ENCODE data around the gene TCEA2.
"Not testable (repeated sequence)": the region's sequence is repeated elsewhere in the genome, so short reads cannot be mapped to it uniquely, and the experiment has no call there.

TCEA2 gene

DNA sequence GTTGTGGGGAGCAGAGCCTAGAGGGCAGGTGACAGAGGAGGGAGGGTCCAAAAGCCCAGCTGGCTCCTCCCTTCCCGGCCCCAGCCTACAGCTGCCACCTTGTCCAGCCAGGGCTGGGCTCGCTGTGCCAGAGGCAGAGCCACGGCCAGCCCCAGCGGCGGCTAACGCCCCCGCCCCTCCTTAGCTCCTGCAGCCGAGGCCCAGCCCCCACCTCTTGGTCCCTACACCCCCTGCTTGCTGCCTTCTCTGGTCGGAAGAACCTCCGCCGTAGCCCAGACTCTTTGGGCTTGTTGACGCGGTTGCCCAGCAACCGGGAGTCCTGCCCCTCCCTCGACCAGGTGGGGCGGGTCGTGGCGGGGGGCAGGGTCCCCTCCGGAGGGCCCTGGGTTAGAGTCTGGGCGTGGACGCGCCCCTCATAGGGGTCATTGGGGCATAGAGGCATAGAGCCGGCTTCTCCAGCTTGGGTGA, 21.7 kb downstream of the TCEA2 start:
- Histone ChIP-seq H2AFZ (ENCODE audit: low read depth) (no peak overlapping the region), H4K20me1 (ENCODE audit: insufficient read depth) (no peaks in the 10 kb centered on the region), H3K4me1 (ENCODE audit: low read depth, poor library complexity, severe bottlenecking) (no peaks in the 10 kb centered on the region), H3K4me3 (IDR thresholded peaks at IDR 0.05; ENCODE audit: insufficient read depth, low read depth, low read length) (no peak overlapping the region), H3K4me2 (no peak overlapping the region), H3K9ac (no peak overlapping the region), H3K27me3 (ENCODE audit: insufficient read depth, low read depth) (peaks cover 87% of the 10 kb centered on the region), H3K36me3 (ENCODE audit: insufficient read depth) (no peaks in the 10 kb centered on the region), H3K79me2 (ENCODE audit: insufficient read depth, low read depth) (no peaks in the 10 kb centered on the region), H3K27ac (no peak overlapping the region)
- TF ChIP-seq, protein P1, sequence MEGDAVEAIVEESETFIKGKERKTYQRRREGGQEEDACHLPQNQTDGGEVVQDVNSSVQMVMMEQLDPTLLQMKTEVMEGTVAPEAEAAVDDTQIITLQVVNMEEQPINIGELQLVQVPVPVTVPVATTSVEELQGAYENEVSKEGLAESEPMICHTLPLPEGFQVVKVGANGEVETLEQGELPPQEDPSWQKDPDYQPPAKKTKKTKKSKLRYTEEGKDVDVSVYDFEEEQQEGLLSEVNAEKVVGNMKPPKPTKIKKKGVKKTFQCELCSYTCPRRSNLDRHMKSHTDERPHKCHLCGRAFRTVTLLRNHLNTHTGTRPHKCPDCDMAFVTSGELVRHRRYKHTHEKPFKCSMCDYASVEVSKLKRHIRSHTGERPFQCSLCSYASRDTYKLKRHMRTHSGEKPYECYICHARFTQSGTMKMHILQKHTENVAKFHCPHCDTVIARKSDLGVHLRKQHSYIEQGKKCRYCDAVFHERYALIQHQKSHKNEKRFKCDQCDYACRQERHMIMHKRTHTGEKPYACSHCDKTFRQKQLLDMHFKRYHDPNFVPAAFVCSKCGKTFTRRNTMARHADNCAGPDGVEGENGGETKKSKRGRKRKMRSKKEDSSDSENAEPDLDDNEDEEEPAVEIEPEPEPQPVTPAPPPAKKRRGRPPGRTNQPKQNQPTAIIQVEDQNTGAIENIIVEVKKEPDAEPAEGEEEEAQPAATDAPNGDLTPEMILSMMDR (conservative IDR thresholded peaks at IDR 0.05; ENCODE audit: low read depth, low read length), result no peak

DNA sequence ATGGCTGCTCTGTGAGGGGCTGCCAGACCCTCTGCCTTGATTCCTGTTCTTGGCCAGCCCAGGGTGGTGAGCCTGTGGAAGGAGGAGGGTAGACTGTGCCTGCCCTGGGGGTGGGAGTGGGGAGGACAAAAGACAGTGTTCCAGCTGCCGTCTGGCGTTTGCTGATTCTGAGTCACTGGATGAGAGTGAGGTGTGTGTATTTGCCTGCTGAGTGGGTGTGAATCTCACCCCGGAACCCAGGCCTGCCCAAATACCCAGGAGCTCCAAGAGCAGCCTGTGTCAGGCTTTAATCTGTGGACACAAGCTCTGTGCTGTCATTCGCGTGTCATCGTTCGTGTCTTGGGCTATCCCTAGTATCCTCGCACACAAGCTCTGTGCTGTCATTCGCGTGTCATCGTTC, 23.8 kb downstream of the TCEA2 start:
- Histone ChIP-seq H2AFZ (ENCODE audit: low read depth) (no peak overlapping the region), H4K20me1 (ENCODE audit: insufficient read depth) (no peaks in the 10 kb centered on the region), H3K9ac (no peak overlapping the region), H3K27me3 (ENCODE audit: insufficient read depth, low read depth) (peaks cover 81% of the 10 kb centered on the region), H3K4me3 (IDR thresholded peaks at IDR 0.05; ENCODE audit: insufficient read depth, low read depth, low read length) (no peak overlapping the region), H3K4me2 (no peak overlapping the region), H3K36me3 (ENCODE audit: insufficient read depth) (no peaks in the 10 kb centered on the region), H3K79me2 (ENCODE audit: insufficient read depth, low read depth) (no peaks in the 10 kb centered on the region), H3K4me1 (ENCODE audit: low read depth, poor library complexity, severe bottlenecking) (no peaks in the 10 kb centered on the region), H3K27ac (no peak overlapping the region)
- TF ChIP-seq, protein P1 (conservative IDR thresholded peaks at IDR 0.05; ENCODE audit: low read depth, low read length), result no peak

DNA sequence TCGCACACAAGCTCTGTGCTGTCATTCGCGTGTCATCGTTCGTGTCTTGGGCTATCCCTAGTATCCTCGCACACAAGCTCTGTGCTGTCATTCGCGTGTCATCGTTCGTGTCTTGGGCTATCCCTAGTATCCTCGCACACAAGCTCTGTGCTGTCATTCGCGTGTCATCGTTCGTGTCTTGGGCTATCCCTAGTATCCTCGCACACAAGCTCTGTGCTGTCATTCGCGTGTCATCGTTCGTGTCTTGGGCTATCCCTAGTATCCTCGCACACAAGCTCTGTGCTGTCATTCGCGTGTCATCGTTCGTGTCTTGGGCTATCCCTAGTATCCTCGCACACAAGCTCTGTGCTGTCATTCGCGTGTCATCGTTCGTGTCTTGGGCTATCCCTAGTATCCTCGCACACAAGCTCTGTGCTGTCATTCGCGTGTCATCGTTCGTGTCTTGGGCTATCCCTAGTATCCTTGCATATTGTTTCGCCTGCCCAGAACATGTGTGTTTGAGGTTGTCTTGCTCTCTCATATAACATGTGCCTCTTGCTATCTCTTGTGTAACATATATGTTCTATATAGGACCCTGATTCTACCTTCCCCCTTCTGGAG, 24.3 kb downstream of the TCEA2 start:
- H3K4me3 ChIP-seq (IDR thresholded peaks at IDR 0.05; ENCODE audit: insufficient read depth, low read depth, low read length); H3K9ac ChIP-seq; H3K36me3 ChIP-seq (ENCODE audit: insufficient read depth); H3K27ac ChIP-seq; H4K20me1 ChIP-seq (ENCODE audit: insufficient read depth); H3K79me2 ChIP-seq (ENCODE audit: insufficient read depth, low read depth); H2AFZ ChIP-seq (ENCODE audit: low read depth); H3K4me2 ChIP-seq; H3K4me1 ChIP-seq (ENCODE audit: low read depth, poor library complexity, severe bottlenecking): not testable (repeated sequence)
- H3K27me3 ChIP-seq (ENCODE audit: insufficient read depth, low read depth), result peaks cover 81% of the 10 kb centered on the region

DNA sequence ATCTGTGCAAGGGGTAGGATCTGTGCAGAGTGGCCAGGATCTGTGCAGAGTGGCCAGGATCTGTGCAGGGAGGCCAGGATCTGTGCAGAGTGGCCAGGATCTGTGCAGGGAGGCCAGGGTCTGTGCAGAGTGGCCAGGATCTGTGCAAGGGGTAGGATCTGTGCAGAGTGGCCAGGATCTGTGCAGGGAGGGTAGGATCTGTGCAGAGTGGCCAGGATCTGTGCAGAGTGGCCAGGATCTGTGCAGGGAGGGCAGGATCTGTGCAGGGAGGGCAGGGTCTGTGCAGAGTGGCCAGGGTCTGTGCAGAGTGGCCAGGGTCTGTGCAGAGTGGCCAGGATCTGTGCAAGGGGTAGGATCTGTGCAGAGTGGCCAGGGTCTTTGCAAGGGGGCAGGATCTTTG, 25.6 kb downstream of the TCEA2 start:
- not testable (repeated sequence) for H3K4me1 ChIP-seq (ENCODE audit: low read depth, poor library complexity, severe bottlenecking); H3K79me2 ChIP-seq (ENCODE audit: insufficient read depth, low read depth); H4K20me1 ChIP-seq (ENCODE audit: insufficient read depth); H3K27ac ChIP-seq; H3K4me2 ChIP-seq; H3K9ac ChIP-seq; H3K36me3 ChIP-seq (ENCODE audit: insufficient read depth); H2AFZ ChIP-seq (ENCODE audit: low read depth); H3K4me3 ChIP-seq (IDR thresholded peaks at IDR 0.05; ENCODE audit: insufficient read depth, low read depth, low read length)
- H3K27me3 ChIP-seq (ENCODE audit: insufficient read depth, low read depth), result peaks cover 73% of the 10 kb centered on the region

DNA sequence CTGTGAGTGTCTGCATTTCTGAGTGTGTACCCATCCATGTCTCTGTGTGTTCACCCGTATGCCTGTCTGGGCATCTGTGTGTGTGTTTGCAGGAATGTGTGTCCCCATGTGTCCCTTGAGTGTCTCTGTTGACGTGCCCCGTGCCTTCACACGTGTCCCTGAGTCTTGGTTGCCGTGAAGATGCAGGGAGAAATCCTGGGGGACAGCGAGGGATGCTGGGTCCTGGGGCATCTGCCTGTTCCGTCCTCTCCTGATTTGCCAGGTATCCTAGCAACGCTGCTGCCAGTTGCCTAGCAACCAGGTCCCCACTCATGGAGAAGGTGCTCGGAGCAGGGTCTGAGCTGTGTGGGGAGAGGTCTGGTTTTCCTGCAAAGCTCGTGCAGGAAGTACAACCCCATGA, 27.2 kb downstream of the TCEA2 start:
- TF ChIP-seq, protein P1 (conservative IDR thresholded peaks at IDR 0.05; ENCODE audit: low read depth, low read length), result no peak
- Histone ChIP-seq H2AFZ (ENCODE audit: low read depth) (no peak overlapping the region), H3K36me3 (ENCODE audit: insufficient read depth) (no peaks in the 10 kb centered on the region), H3K27ac (no peak overlapping the region), H3K4me3 (IDR thresholded peaks at IDR 0.05; ENCODE audit: insufficient read depth, low read depth, low read length) (no peak overlapping the region), H3K27me3 (ENCODE audit: insufficient read depth, low read depth) (peaks cover 59% of the 10 kb centered on the region), H3K79me2 (ENCODE audit: insufficient read depth, low read depth) (no peaks in the 10 kb centered on the region), H3K9ac (no peak overlapping the region), H3K4me1 (ENCODE audit: low read depth, poor library complexity, severe bottlenecking) (no peaks in the 10 kb centered on the region), H4K20me1 (ENCODE audit: insufficient read depth) (no peaks in the 10 kb centered on the region), H3K4me2 (no peak overlapping the region)
